Measurements from ENCODE around the gene RIN3.
"Not testable (repeated sequence)": the region's sequence is repeated elsewhere in the genome, so short reads cannot be mapped to it uniquely, and the experiment has no call there.

The RIN3 gene

GRCh38 chr14:92531106-92531873 lies 17.7 kb downstream of the RIN3 start:
- no peak for DNase-seq

- no peak for DNase-seq
Observed at GRCh38 chr14:92532490-92533163, 19.0 kb downstream of the RIN3 start.

DNA sequence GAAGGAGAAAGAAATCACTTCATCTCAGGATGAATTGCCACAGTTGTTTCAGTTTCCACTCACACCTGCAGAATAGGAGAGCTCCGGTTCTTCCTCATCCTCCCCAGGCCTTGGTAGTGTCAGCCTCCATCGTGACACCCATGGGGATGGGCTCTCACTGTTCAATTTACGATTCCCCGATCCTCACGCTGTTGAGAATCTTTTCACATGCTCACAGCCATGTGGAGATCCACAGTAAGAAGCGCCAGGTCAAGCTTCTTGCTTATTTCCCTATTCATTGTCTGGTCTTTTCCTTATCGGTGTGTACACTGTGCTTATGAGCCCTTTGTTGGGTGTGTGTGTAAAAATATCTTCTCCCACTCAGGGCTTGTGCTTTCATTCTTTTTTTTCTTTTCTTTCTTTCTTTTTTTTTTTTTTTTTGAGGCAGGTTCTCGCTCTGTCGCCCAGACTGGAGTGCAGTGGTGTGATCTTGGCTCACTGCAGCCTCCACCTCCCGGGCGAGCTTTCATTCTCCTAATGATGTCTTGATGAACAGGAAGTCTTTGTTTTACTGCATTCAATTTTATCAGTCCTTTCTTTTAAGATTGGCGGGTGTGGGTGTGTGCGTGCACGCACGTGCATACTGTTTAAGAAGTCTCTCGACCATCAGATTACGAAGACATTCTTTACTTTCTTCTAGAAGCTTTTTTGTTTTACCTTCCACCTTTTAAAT lies 21.5 kb downstream of the RIN3 start:
- no peak for DNase-seq

GRCh38 chr14:92536231-92536630 lies 22.6 kb downstream of the RIN3 start:
- not testable (repeated sequence) for DNase-seq

GRCh38 chr14:92538412-92538985 lies 24.9 kb downstream of the RIN3 start:
- DNase-seq: no peak

GRCh38 chr14:92539419-92539818 lies 25.8 kb downstream of the RIN3 start:
- DNase-seq: no peak

DNA sequence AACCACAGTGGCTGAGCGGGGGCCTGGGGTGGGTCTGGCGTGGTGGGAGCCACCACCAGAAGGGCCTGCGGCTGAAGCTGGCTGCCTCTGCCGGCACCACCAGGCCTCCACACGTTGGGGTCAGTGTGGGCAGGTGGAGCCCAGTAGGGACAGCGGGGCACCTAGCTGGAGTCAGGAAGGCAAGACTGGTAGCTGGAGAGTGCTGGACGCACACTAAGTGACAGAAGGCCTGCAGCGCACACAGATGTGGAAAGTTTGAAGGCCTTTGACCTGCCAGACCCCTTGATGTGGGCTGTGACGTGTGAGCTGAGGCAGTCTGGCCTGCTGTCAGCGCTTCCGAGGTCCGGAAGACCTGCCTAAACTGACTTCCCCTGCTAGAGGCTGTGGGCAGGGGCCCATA lies 26.3 kb downstream of the RIN3 start:
- no peak for DNase-seq

DNA sequence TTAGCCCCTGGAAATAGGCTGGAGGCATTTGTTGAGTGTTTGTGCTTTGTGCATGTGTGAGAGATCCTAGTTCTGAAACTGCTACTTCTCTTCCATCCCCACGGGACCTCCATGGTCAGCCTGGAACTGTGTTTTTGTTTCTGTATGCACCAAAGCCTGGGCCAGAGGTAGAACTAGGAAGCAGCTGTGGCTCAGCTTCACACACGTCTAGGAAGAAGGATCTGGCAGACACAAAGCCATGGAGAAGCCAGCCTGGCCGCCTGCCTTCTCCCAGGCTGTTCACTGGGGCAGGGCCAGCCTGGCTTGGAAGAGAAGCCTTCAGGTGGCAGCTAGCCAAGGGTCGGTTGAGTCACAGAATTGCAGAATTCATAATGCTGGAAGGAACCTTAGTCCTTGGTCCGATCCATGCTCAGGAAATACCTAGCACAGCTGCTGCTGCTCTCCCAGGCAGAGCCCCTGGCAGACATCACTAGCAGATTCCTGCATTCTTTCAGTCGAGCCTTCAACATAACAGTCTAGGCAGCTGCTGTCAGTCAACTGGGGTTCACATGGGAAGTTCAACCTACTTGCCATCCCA lies 27.0 kb downstream of the RIN3 start:
- peak; percentile 71 for DNase-seq

- DNase-seq: no peak
Observed at GRCh38 chr14:92542766-92543554, 29.4 kb downstream of the RIN3 start.

DNA sequence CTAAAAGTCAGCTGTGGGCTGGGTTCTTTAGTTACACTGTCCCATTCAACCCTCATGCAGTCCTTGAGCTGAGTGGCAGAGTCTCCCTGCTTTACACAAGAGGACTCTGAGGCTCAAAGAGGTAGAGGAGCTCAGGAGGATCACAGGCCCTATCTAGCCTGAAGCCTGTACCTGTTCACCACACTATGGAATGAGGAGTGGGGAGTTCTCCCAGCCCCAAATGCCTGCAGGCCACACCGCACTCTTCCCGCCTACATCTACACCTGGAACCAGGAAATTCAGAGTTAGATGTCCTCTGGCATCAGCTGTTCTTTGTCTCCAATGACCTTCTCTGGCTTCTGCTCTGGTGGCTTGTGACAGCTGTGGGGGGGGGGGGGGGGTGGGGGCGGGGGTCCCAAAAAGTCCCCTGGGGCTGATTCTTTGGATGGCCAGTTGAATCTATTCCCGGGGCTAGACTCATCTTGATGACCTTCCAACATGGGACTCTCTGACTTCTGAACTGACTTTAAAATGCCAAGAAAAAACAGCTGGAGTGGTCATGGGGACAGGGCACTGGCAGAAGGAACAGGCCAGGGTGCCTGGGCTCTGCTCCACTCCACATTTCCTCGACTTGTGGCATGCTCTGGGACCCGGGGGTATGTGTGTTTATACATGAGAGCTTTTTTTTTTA lies 30.6 kb downstream of the RIN3 start:
- no peak for DNase-seq

GRCh38 chr14:92546347-92547053 lies 32.9 kb downstream of the RIN3 start:
- no peak for DNase-seq

- DNase-seq: no peak
Observed at GRCh38 chr14:92549105-92549858, 35.7 kb downstream of the RIN3 start.

GRCh38 chr14:92549859-92550230 lies 36.3 kb downstream of the RIN3 start:
- DNase-seq: no peak

DNA sequence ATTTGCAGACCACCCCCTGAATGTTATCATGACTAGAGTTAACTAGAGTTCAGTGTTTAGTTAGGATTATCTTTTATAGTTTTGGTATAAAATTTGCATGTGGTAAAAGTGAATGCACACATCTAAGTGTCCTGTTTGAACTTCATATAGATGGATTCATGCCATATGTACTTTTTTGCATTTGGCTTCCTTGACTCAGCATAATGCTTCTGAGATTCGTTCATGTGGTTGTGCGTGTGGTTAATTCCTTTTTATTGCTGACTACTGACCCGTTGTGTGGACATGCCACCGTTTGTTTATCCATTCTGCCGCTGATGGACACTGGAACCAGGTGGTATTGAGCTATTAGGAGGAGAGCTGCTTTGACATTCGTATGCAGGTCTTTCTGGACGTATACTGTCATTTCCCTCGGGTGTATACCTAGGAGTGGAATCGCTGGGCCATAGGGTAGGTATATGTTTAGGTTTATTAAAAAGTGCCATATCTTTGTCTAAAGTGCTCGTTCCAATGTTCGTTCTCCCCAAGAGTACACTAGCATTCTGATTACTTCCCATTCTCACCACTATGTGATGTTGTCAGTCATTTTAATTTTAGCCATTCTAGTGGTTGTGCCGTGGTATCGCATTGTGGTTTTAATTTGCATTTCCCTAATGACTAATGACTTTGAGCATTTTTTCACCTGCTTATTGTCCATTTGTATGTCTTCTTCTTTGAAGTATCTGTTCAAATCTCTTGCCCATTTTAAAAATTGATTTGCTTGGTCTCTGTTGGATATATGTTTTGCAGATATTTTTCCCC lies 37.7 kb downstream of the RIN3 start:
- DNase-seq: no peak

- DNase-seq: no peak
Observed at GRCh38 chr14:92552066-92552465, 38.5 kb downstream of the RIN3 start.

GRCh38 chr14:92553438-92553837 lies 39.9 kb downstream of the RIN3 start:
- DNase-seq: no peak

- no peak for DNase-seq
Observed at GRCh38 chr14:92555465-92556111, 42.0 kb downstream of the RIN3 start.

- DNase-seq: no peak
Observed at GRCh38 chr14:92556255-92556741, 42.7 kb downstream of the RIN3 start.

Data from midbrain (tissue), 1 donor.